Skeletal muscle tissue (tissue), 4 donors: ENCODE data around the gene GPX1. TPM values are rescaled to one million over a fixed set of nuclear protein-coding genes. Genes with fewer than 3 reads are reported as not detected.
A peak's percentile ranks its signal among the peaks of the same experiment; 100 is the strongest.
"Not testable (repeated sequence)": the region's sequence is repeated elsewhere in the genome, so short reads cannot be mapped to it uniquely, and the experiment has no call there.

ENCODE experiments used
- H3K27ac ChIP-seq: one replicate; pipeline ENCODE4 v1.7.0; 2013; ENCODE audit warnings: mild to moderate bottlenecking, low read depth, low read length, inconsistent platforms
- H3K27me3 ChIP-seq, 3 donors: one replicate each; pipeline ENCODE4 v1.7.0; 2013; ENCODE audit warnings: low read length in 3 of 3; ENCODE audit not compliant: control insufficient read depth in 3 of 3, insufficient read depth in 3 of 3
- H3K36me3 ChIP-seq, 3 donors: one replicate each; pipeline ENCODE4 v1.7.0; 2013; ENCODE audit warnings: low read length in 3 of 3; ENCODE audit not compliant: control insufficient read depth in 3 of 3, insufficient read depth in 3 of 3
- H3K4me1 ChIP-seq, 3 donors: one replicate each; pipeline ENCODE4 v1.7.0; 2013; ENCODE audit warnings: low read length in 3 of 3, mild to moderate bottlenecking in 3 of 3; ENCODE audit not compliant: control insufficient read depth in 3 of 3, insufficient read depth in 3 of 3
- H3K4me3 ChIP-seq, 3 donors: one replicate each; pipeline ENCODE4 v1.7.0; 2013; ENCODE audit warnings: low read length in 3 of 3
- H3K9ac ChIP-seq, 3 donors: one replicate each; pipeline ENCODE4 v1.7.0; 2013; ENCODE audit warnings: low read length in 3 of 3, mild to moderate bottlenecking in 3 of 3, moderate library complexity in 2 of 3, low read depth in 1 of 3
- H3K9me3 ChIP-seq, 3 donors: one replicate each; pipeline ENCODE4 v1.7.0; 2013; ENCODE audit warnings: low read length in 3 of 3; ENCODE audit not compliant: control insufficient read depth in 3 of 3
- total RNA-seq: library from RNA; depleted of rRNA; stranded (reverse); fragments of >200 nt; gene quantifications from one replicate; pipeline ENCODE4 v1.2.3, GENCODE V29; 2014
- donor health status: Osteomylitis.

GPX1 gene
- 89.2 TPM for total RNA-seq

GRCh38 chr3:49358217-49358883 is at the start of gene GPX1:
GPX1 (minus strand) TSS chr3:49358353; CDS start chr3:49358278, 75 bp downstream.
- Histone ChIP-seq H3K4me1 (peaks cover 22 to 26% (median 24%) of the 10 kb centered on the region in 3 donors), H3K4me3 (peak within 1 kb of the TSS; percentile 76 to 87 (median 83)), H3K36me3 (peaks cover 30 to 33% (median 32%) of the 10 kb centered on the region in 3 donors), H3K27me3 (no peaks in the 10 kb centered on the region), H3K9ac (peak within 1 kb of the TSS; percentile 68 to 79 (median 70)), H3K27ac (peak within 1 kb of the TSS; percentile 72), H3K9me3 (no peaks in the 10 kb centered on the region)

GRCh38 chr3:49406571-49407565 is 48.7 kb upstream of the GPX1 start:
- Histone ChIP-seq H3K4me1 (peaks cover 45 to 48% (median 46%) of the 10 kb centered on the region in 3 donors), H3K4me3 (peak overlapping the region in 1 of 3 donors; percentile 18), H3K27me3 (no peaks in the 10 kb centered on the region)

GRCh38 chr3:49405570-49405969 is 47.4 kb upstream of the GPX1 start:
- peak overlapping the region; percentile 0 to 76 (median 19) for H3K9ac ChIP-seq
- H3K27ac ChIP-seq, result peak overlapping the region; percentile 52
- H3K4me1 ChIP-seq, result peaks cover 49 to 54% (median 54%) of the 10 kb centered on the region in 3 donors
- not testable (repeated sequence) for H3K9me3 ChIP-seq, H3K36me3 ChIP-seq, H3K27me3 ChIP-seq
- H3K4me3 ChIP-seq, result peak overlapping the region in 1 of 3 donors; percentile 51

More at GRCh38 chr3:49406571-49407565, 48.7 kb upstream of the GPX1 start:
- H3K27ac ChIP-seq, result peak overlapping the region; percentile 52
- peak overlapping the region in 1 of 3 donors; percentile 30 for H3K9ac ChIP-seq
- no peaks in the 10 kb centered on the region for H3K9me3 ChIP-seq
- no peaks in the 10 kb centered on the region for H3K36me3 ChIP-seq

DNA sequence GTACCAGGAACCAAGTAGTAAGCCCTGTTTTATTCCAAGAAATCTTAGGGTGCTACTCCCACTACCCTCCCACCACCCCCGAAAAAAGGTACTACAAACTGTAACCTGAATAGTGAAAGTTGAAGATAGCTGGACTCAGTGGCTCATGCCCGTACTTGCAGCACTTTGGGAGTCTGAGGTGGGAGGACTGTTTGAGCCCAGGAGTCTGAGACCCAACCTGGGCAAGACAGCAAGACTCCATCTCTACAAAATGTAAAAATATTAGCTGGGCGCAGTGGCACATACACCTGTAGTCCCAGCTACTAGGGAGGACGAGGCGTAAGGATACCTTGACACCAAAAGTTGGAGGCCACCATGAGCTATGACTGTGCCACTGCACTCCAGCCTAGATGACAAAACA is 45.7 kb upstream of the GPX1 start:
- Histone ChIP-seq H3K36me3 (peaks cover 0 to 4% (median 0%) of the 10 kb centered on the region in 3 donors), H3K27me3 (no peaks in the 10 kb centered on the region), H3K9me3 (no peaks in the 10 kb centered on the region), H3K9ac (no peak overlapping the region), H3K4me1 (peaks cover 44 to 49% (median 45%) of the 10 kb centered on the region in 3 donors), H3K4me3 (peak overlapping the region in 1 of 3 donors; percentile 15), H3K27ac (no peak overlapping the region)

DNA sequence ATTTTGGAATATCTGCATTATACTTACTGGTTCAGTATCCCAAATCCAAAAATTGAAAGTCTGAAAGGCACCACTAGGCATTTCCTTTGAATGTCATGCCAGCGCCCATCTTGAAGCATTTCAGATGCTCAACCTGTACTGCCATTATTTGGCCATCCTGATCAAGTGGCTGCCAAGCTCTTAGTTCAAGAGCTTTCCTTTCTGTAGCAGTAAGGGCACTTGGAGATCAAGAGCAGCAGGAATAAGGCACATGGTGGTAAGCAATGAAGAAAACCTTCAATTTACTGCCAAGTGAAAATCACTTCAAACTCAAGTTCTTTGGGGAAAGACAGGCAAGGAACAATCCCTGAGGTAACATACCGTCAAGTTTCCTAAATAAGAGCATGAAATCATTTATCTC is 43.6 kb upstream of the GPX1 start:
- Histone ChIP-seq H3K4me1 (peaks cover 38 to 50% (median 44%) of the 10 kb centered on the region in 3 donors), H3K36me3 (peaks cover 0 to 4% (median under 1%) of the 10 kb centered on the region in 3 donors), H3K27me3 (no peaks in the 10 kb centered on the region), H3K9ac (no peak overlapping the region), H3K4me3 (no peak overlapping the region), H3K9me3 (no peaks in the 10 kb centered on the region), H3K27ac (no peak overlapping the region)

- Histone ChIP-seq H3K4me1 (peaks cover 29 to 39% (median 31%) of the 10 kb centered on the region in 3 donors), H3K4me3 (no peak overlapping the region), H3K9ac (no peak overlapping the region), H3K9me3 (no peaks in the 10 kb centered on the region), H3K27ac (no peak overlapping the region), H3K36me3 (peaks cover 4 to 9% (median 6%) of the 10 kb centered on the region in 3 donors), H3K27me3 (no peaks in the 10 kb centered on the region)
These were observed 41.3 kb upstream of the GPX1 start for GRCh38 chr3:49399461-49399860.

- H3K27me3 ChIP-seq, result no peaks in the 10 kb centered on the region
- no peak overlapping the region for H3K27ac ChIP-seq
- H3K4me1 ChIP-seq, result peaks cover 20 to 32% (median 24%) of the 10 kb centered on the region in 3 donors
- peaks cover 4 to 9% (median 6%) of the 10 kb centered on the region in 3 donors for H3K36me3 ChIP-seq
- H3K4me3 ChIP-seq, result peak overlapping the region in 1 of 3 donors; percentile 20
- no peaks in the 10 kb centered on the region for H3K9me3 ChIP-seq
- H3K9ac ChIP-seq, result no peak overlapping the region
These were observed 39.3 kb upstream of the GPX1 start for GRCh38 chr3:49397470-49397869.

DNA sequence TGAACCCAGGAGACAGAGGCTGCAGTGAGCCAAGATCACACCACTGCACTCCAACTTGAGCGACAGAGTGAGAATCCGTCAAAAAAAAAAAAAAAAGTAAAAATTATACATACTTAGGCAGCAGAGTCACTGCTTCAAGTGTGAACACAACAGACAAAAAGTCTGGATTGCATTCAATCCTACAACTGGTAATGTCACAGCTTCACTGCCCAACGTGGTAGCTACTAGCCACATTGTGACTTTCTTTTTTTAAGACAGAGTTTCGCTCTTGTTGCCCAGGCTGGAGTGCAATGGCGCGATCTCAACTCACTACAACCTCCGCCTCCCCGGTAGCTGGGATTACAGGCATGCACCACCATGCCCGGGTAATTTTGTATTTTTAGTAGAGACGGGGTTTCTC is 33.2 kb upstream of the GPX1 start:
- not testable (repeated sequence) for H3K9ac ChIP-seq, H3K4me3 ChIP-seq, H3K27ac ChIP-seq, H3K27me3 ChIP-seq, H3K36me3 ChIP-seq, H3K9me3 ChIP-seq
- peaks cover 11 to 17% (median 13%) of the 10 kb centered on the region in 3 donors for H3K4me1 ChIP-seq

DNA sequence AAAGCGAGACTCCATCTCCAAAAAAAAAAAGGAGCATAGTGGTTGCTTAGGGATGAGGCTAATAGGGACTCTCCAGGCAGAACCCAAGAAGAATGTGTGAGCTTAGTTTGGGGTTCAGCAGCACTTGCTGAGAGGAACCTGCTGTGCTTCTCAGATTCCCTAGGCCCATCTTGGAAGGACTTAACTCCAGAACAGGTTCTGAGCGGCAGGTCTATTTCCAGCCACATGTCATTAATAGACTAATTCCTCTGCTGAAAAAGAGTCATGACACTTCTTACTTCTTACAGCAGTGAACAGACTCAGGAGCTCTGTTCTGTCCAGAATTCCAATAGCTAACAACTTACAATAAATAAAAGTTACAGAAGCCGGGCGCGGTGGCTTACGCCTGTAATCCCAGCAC is 31.1 kb upstream of the GPX1 start:
- Histone ChIP-seq H3K27ac (no peak overlapping the region), H3K4me1 (peaks cover 9 to 17% (median 14%) of the 10 kb centered on the region in 3 donors)

More for the DNA sequence above, 31.1 kb upstream of the GPX1 start:
- H3K9ac ChIP-seq, result no peak overlapping the region
- H3K27me3 ChIP-seq, result no peaks in the 10 kb centered on the region
- peaks cover 0 to 2% (median 0%) of the 10 kb centered on the region in 3 donors for H3K36me3 ChIP-seq
- H3K9me3 ChIP-seq, result no peaks in the 10 kb centered on the region
- no peak overlapping the region for H3K4me3 ChIP-seq
